ENCODE results near the gene WDR83. TPM values are rescaled to one million over a fixed set of nuclear protein-coding genes. Genes with fewer than 3 reads are reported as not detected.
A peak's percentile ranks its signal among the peaks of the same experiment; 100 is the strongest.

The WDR83 gene
- total and polyA plus RNA-seq, 10 of the 15 experiments (the other 5 are each of a cell fraction or from before 2014, with no cell fraction given): 0.58 to 17.7 (median 10.8) TPM

DNA sequence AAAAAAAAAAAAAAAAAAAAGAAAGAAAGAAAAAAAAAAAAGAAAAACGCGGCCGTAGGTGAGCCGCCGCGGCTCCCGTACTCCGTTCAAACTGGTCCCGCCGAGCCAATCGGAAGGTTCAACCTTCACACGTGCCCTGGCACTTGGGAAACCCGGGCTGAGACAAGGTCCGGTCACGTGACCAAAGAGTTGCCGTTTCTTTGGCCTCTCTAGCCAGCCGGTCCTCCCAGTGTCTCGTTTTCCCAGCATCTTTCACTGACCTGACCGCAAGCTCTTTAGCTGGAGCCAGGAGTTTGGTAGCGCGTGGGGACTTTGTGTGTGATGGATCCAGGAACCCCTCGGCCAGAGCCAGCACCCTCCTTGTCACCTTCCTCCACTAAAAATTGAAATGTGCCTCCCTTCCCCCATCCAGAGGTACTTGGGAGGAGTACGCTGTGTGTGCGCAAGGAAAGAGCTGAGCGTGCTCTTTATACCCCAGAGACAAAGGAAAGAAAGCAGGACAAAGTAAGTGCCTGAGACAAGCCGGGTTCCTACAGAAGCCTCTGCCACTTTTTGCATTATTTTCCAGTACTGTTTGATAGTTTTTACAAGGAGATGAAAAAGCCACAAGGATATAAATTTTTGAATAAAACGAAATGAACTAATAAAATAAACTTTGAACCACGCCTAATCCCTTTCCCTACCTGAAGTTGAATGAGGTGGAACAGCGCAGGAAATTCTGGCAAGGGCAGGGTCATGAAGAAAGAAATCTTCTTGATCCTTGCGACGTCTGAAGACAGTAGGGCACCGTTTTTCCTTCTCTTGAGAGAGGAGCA, 56.2 kb downstream of the WDR83 start:
- peaks cover 9% of the 10 kb centered on the region in 2 experiments for H3K36me3 ChIP-seq (ENCODE audit: control insufficient read depth in 2 of 2, insufficient read depth in 2 of 2, low read length in 1 of 2)
- H2AFZ ChIP-seq (ENCODE audit: control insufficient read depth, low read depth, low read length): peak overlapping the region; percentile 98
- DNase-seq (ENCODE audit: low read depth, low spot score) (peak; percentile 81), ATAC-seq (peak; percentile 87), FAIRE-seq (peak; percentile 99)
- POLR2A ChIA-PET: interaction anchor here (0.7 to 6.8 kb wide), 11 partner anchors 11 to 209 kb away, joined by 3 to 58 read pairs (median 4); partner anchors contain the start of genes FBXW9, GET3, MAN2B1 and TRIR
- BruUV-seq (replicated peaks): TSS peak; percentile 95
- CTCF ChIA-PET: interaction anchor here (0.6 to 5.4 kb wide), 18 partner anchors 10 to 1684 kb away, joined by 3 to 30 read pairs (median 4); partner anchors contain the start of genes GET3 and TRIR
- no peaks in the 10 kb centered on the region for H3K9me3 ChIP-seq (replicated peaks; ENCODE audit: control insufficient read depth, insufficient read depth, low read length)
- H3K4me1 ChIP-seq (ENCODE audit: control insufficient read depth, insufficient read depth, low read length): peaks cover 8% of the 10 kb centered on the region; the same call in 1 of the 2 replicates
- WGBS (ENCODE audit: insufficient coverage, insufficient replicate concordance, low lambda C conversion rate, missing lambda C conversion rate): 2% methylated on average over 25 of the region's 32 CpGs
- peak overlapping the region; percentile 81 for H3K27ac ChIP-seq (ENCODE audit: control insufficient read depth, insufficient read depth)
- peak overlapping the region; percentile 90 for H3K4me2 ChIP-seq (ENCODE audit: control insufficient read depth, insufficient read depth)
- intact Hi-C loops (cut with micrococcal nuclease; ENCODE audit: unreplicated experiment): no loop called here
- RAD21 ChIA-PET (ENCODE audit: unreplicated experiment): interaction anchor here (0.6 to 3.3 kb wide), 5 partner anchors 12 to 1346 kb away, joined by 3 to 31 read pairs (median 4); partner anchors contain the start of genes TRIR and ZNF20
- peak overlapping the region; percentile 81 for H3K9ac ChIP-seq (ENCODE audit: control insufficient read depth, insufficient read depth, low read length)
- in situ Hi-C loops (cut with MboI): no loop called here
- SMC1A ChIA-PET (ENCODE audit: uncharacterized antibody, unreplicated experiment): interaction anchor here (1.0 to 5.1 kb wide), 5 partner anchors 11 to 44 kb away, joined by 3 to 28 read pairs (median 6); partner anchors contain the start of genes GET3 and TRIR
- H3K27me3 ChIP-seq (replicated peaks in 1 of 2; ENCODE audit: control insufficient read depth in 2 of 2, insufficient read depth in 2 of 2, low read length in 1 of 2): no peaks in the 10 kb centered on the region
- no peaks in the 10 kb centered on the region; the same call in 1 of the 2 replicates for H4K20me1 ChIP-seq (ENCODE audit: control insufficient read depth, insufficient read depth)
- H3K79me2 ChIP-seq (ENCODE audit: control insufficient read depth, insufficient read depth, low read length): peaks cover 51% of the 10 kb centered on the region
- H3K4me3 ChIP-seq: peak overlapping the region; percentile 91
- TF ChIP-seq LARP7 (IDR thresholded peaks at IDR 0.05): peak; percentile 13; the same call in 1 of the 2 replicates
- TF ChIP-seq DPF2 (IDR thresholded peaks at IDR 0.05): 0 out of 2 replicates have a peak, but pooled peaks have one; percentile 43
- TF ChIP-seq BHLHE40 (IDR thresholded peaks at IDR 0.05; ENCODE audit: borderline replicate concordance in 1 of 2, low read depth in 2 of 2, low read length in 1 of 2): peak; percentile 97 to 100
- no peak for TF ChIP-seq POLR2AphosphoS5 (IDR thresholded peaks at IDR 0.05; ENCODE audit: low read length)
- TF ChIP-seq, protein P1, sequence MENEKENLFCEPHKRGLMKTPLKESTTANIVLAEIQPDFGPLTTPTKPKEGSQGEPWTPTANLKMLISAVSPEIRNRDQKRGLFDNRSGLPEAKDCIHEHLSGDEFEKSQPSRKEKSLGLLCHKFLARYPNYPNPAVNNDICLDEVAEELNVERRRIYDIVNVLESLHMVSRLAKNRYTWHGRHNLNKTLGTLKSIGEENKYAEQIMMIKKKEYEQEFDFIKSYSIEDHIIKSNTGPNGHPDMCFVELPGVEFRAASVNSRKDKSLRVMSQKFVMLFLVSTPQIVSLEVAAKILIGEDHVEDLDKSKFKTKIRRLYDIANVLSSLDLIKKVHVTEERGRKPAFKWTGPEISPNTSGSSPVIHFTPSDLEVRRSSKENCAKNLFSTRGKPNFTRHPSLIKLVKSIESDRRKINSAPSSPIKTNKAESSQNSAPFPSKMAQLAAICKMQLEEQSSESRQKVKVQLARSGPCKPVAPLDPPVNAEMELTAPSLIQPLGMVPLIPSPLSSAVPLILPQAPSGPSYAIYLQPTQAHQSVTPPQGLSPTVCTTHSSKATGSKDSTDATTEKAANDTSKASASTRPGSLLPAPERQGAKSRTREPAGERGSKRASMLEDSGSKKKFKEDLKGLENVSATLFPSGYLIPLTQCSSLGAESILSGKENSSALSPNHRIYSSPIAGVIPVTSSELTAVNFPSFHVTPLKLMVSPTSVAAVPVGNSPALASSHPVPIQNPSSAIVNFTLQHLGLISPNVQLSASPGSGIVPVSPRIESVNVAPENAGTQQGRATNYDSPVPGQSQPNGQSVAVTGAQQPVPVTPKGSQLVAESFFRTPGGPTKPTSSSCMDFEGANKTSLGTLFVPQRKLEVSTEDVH (IDR thresholded peaks at IDR 0.05; ENCODE audit: low read depth, partially characterized antibody): peak; percentile 56
- TF ChIP-seq NFYB (IDR thresholded peaks at IDR 0.05; ENCODE audit: insufficient read depth, low read depth, low read length): peak; percentile 86
- TF ChIP-seq FOS (IDR thresholded peaks at IDR 0.05; ENCODE audit: borderline replicate concordance, extremely low read depth, insufficient read length): peak; percentile 29
- TF ChIP-seq CBX5 (IDR thresholded peaks at IDR 0.05; ENCODE audit: low read depth): no peak
- peak; percentile 66 for TF ChIP-seq FOXK2 (IDR thresholded peaks at IDR 0.05)
- peak; percentile 92 for TF ChIP-seq IKZF1 (conservative IDR thresholded peaks at IDR 0.05)
- TF ChIP-seq, protein P2, sequence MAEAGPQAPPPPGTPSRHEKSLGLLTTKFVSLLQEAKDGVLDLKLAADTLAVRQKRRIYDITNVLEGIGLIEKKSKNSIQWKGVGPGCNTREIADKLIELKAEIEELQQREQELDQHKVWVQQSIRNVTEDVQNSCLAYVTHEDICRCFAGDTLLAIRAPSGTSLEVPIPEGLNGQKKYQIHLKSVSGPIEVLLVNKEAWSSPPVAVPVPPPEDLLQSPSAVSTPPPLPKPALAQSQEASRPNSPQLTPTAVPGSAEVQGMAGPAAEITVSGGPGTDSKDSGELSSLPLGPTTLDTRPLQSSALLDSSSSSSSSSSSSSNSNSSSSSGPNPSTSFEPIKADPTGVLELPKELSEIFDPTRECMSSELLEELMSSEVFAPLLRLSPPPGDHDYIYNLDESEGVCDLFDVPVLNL (IDR thresholded peaks at IDR 0.05; ENCODE audit: low read depth, low read length): peak; percentile 52
- TF ChIP-seq MEF2A (IDR thresholded peaks at IDR 0.05; ENCODE audit: insufficient read depth, low read depth, low read length): 0 out of 2 replicates have a peak, but pooled peaks have one; percentile 10
- TF ChIP-seq, protein P3, sequence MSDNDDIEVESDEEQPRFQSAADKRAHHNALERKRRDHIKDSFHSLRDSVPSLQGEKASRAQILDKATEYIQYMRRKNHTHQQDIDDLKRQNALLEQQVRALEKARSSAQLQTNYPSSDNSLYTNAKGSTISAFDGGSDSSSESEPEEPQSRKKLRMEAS (IDR thresholded peaks at IDR 0.05; ENCODE audit: low read depth, low read length): peak; percentile 93
- no peak for TF ChIP-seq CBX3 (IDR thresholded peaks at IDR 0.05; ENCODE audit: borderline replicate concordance, low read depth)
- 0 out of 2 replicates have a peak, but pooled peaks have one; percentile 23 for TF ChIP-seq TARDBP (IDR thresholded peaks at IDR 0.05; ENCODE audit: borderline replicate concordance)
- TF ChIP-seq KDM1A (IDR thresholded peaks at IDR 0.05; ENCODE audit: borderline replicate concordance): no peak
- no peak for TF ChIP-seq MTA3 (IDR thresholded peaks at IDR 0.05; ENCODE audit: borderline replicate concordance, low read length)
- TF ChIP-seq POLR2A (IDR thresholded peaks at IDR 0.05; ENCODE audit: low read depth, low read length): peak; percentile 51; the same call in 1 of the 2 replicates
- no peak for TF ChIP-seq NFYA (IDR thresholded peaks at IDR 0.05; ENCODE audit: borderline replicate concordance, low read depth, low read length)
